PFSK-1 (cell line): ENCODE data around the gene PEAK1.

ENCODE experiments used
- POLR2AphosphoS5 ChIP-seq: IDR thresholded peaks from 2 replicates; pipeline ENCODE4 v1.6.1; 2012; ENCODE audit warnings: low read depth, mild to moderate bottlenecking, control low read depth, low read length, moderate library complexity
- REST ChIP-seq, 2 experiments: IDR thresholded peaks; 2 replicates each; pipeline versions ENCODE4 v1.6.1 to v1.8.0; 2011 to 2012; ENCODE audit warnings: low read depth in 2 of 2, low read length in 2 of 2, control low read depth in 1 of 2, inconsistent platforms in 1 of 2, mild to moderate bottlenecking in 1 of 2, moderate library complexity in 1 of 2; ENCODE audit not compliant: insufficient read depth in 1 of 2
- SIN3A ChIP-seq: IDR thresholded peaks from 2 replicates; pipeline ENCODE4 v1.6.1; 2012; ENCODE audit warnings: mild to moderate bottlenecking, low read length, moderate library complexity, borderline replicate concordance; ENCODE audit not compliant: insufficient read depth
- TAF1 ChIP-seq: IDR thresholded peaks from 2 replicates; pipeline ENCODE4 v1.6.1; 2012; ENCODE audit warnings: low read length, control low read depth, borderline replicate concordance; ENCODE audit not compliant: insufficient read depth

GRCh38 chr15:77139312-77139711 is 280.6 kb downstream of the PEAK1 start:
- TF ChIP-seq REST (IDR thresholded peaks at IDR 0.05; ENCODE audit: insufficient read depth in 1 of 2, low read depth in 2 of 2, low read length in 2 of 2) (no peak), SIN3A (no peak), TAF1 (no peak), POLR2AphosphoS5 (no peak)
